ENCODE results near the gene C22orf15.

The C22orf15 gene

GRCh38 chr22:23812378-23812777, 49.6 kb downstream of the C22orf15 start:
- ATAC-seq (no peak), DNase-seq (no peak)
- Mint-ChIP-seq H3K4me1 (no peaks in the 10 kb centered on the region), H3K9me3 (no peaks in the 10 kb centered on the region), H3K27ac (no peak overlapping the region), H3K4me3 (no peak overlapping the region), H3K27me3 (no peaks in the 10 kb centered on the region)
